GM12864 (cell line): Measurements from ENCODE around the gene MIPOL1.
"Not testable (repeated sequence)": the region's sequence is repeated elsewhere in the genome, so short reads cannot be mapped to it uniquely, and the experiment has no call there.

Experiments used
- DNase-seq: peaks from one replicate; pipeline ENCODE4 v3.0.0-alpha.2; 2011; ENCODE audit warnings: low read depth
- H3K4me3 ChIP-seq: 2 replicates; pipeline ENCODE4 v1.5.1; 2011; ENCODE audit warnings: mild to moderate bottlenecking, low read depth, low read length, control low read depth
- CTCF ChIP-seq: IDR thresholded peaks from 2 replicates; pipeline ENCODE4 v1.5.1; 2011; ENCODE audit warnings: low read depth, mild to moderate bottlenecking, moderate library complexity, low read length, control low read depth, inconsistent platforms; ENCODE audit errors: missing control alignments

Gene MIPOL1

GRCh38 chr14:37197421-37198272, at the start of gene MIPOL1:
TSS of gene MIPOL1 (plus strand) at chr14:37197937. CDS start at chr14:37247889, 49,952 bp downstream.
- DNase-seq = no peak

GRCh38 chr14:37150414-37150813, 47.3 kb upstream of the MIPOL1 start:
- no peak for DNase-seq
- no peak overlapping the region for H3K4me3 ChIP-seq
- TF ChIP-seq CTCF = peak; percentile 49

More at GRCh38 chr14:37197421-37198272, at the start of gene MIPOL1:
- TF ChIP-seq CTCF = no peak
- H3K4me3 ChIP-seq = no peak within 1 kb of the TSS

- H3K4me3 ChIP-seq = no peak overlapping the region
- no peak for DNase-seq
- TF ChIP-seq CTCF = no peak
Measured at GRCh38 chr14:37153005-37153404, 44.7 kb upstream of the MIPOL1 start.

- DNase-seq = no peak
- H3K4me3 ChIP-seq = no peak overlapping the region
- no peak for TF ChIP-seq CTCF
Measured at GRCh38 chr14:37153483-37153882, 44.3 kb upstream of the MIPOL1 start.

GRCh38 chr14:37157987-37158386, 39.8 kb upstream of the MIPOL1 start:
- no peak for TF ChIP-seq CTCF
- no peak overlapping the region for H3K4me3 ChIP-seq
- DNase-seq = no peak

GRCh38 chr14:37162307-37162706, 35.4 kb upstream of the MIPOL1 start:
- not testable (repeated sequence) for H3K4me3 ChIP-seq, DNase-seq

GRCh38 chr14:37165794-37166193, 31.9 kb upstream of the MIPOL1 start:
- TF ChIP-seq CTCF = no peak
- no peak overlapping the region for H3K4me3 ChIP-seq
- no peak for DNase-seq
